SH-SY5Y (cell line): ENCODE data around the gene FAT1.

Experiments used
- GATA2 ChIP-seq: IDR thresholded peaks from 2 replicates; pipeline ENCODE4 v1.6.1; 2011; ENCODE audit warnings: mild to moderate bottlenecking, low read depth, low read length
- GATA3 ChIP-seq: IDR thresholded peaks from 2 replicates; pipeline ENCODE4 v1.6.1; 2011; ENCODE audit warnings: low read depth, mild to moderate bottlenecking, low read length, moderate library complexity

GRCh38 chr4:186684889-186685309 lies 38.8 kb downstream of the FAT1 start:
- TF ChIP-seq GATA3: no peak
- TF ChIP-seq GATA2: no peak
